BJ (cell line): ENCODE results near the gene TSPAN18. TPM values are rescaled to one million over a fixed set of nuclear protein-coding genes. Genes with fewer than 3 reads are reported as not detected.
A peak's percentile ranks its signal among the peaks of the same experiment; 100 is the strongest.

ENCODE experiments used
- CTCF ChIA-PET: fragments of 350-600 bp; formaldehyde crosslinking; extraction: SDS; loops from one replicate; lab custom pipeline; 2021; ENCODE audit warnings: antibody characterized with exemption, inconsistent platforms; lab: Yijun Ruan, JAX
- POLR2A ChIA-PET: fragments of 300-600 bp; sonication (Branson Sonifier 250); formaldehyde crosslinking; extraction: SDS; loops from one replicate; lab custom pipeline; 2021; ENCODE audit warnings: antibody characterized with exemption; lab: Charles Lee
- DNase-seq: peaks from one replicate; pipeline ENCODE4 v3.0.0-alpha.2; 2011; ENCODE audit warnings: low read depth
- H3K27me3 ChIP-seq: 2 replicates; pipeline ENCODE4 v1.6.0; 2011; ENCODE audit warnings: low read length; ENCODE audit not compliant: control insufficient read depth, insufficient read depth
- H3K36me3 ChIP-seq: 2 replicates; pipeline ENCODE4 v1.5.1; 2011; ENCODE audit warnings: low read length; ENCODE audit not compliant: control insufficient read depth, insufficient read depth
- H3K4me3 ChIP-seq: 2 replicates; pipeline ENCODE4 v1.5.1; 2011; ENCODE audit warnings: low read depth, mild to moderate bottlenecking, control low read depth, low read length
- CTCF ChIP-seq: IDR thresholded peaks from 2 replicates; pipeline ENCODE4 v1.5.1; 2011; ENCODE audit warnings: low read depth, mild to moderate bottlenecking, control low read depth, inconsistent platforms, low read length, moderate library complexity; ENCODE audit not compliant: insufficient read depth
- polyA plus RNA-seq: library from polyadenylated mRNA; depleted of rRNA; stranded (reverse); fragments of >200 nt; gene quantifications from 2 replicates; pipeline ENCODE4 v1.2.3, GENCODE V29; 2011

TSPAN18 gene
- polyA plus RNA-seq, 1 experiment = 0.55 TPM

GRCh38 chr11:44976576-44976975 is 249.8 kb downstream of the TSPAN18 start:
- ChIA-PET CTCF (interaction anchor here (0.6 to 1.5 kb wide), 6 partner anchors 13 to 197 kb away, joined by 3 to 4 read pairs (median 3); no protein-coding TSS in a partner anchor), POLR2A (no interaction called here)
- TF ChIP-seq CTCF = no peak
- Histone ChIP-seq H3K36me3 (no peaks in the 10 kb centered on the region), H3K27me3 (peaks cover 1% of the 10 kb centered on the region; the same call in 1 of the 2 replicates), H3K4me3 (no peak overlapping the region)
- DNase-seq = no peak

- DNase-seq = no peak
- Histone ChIP-seq H3K4me3 (no peak overlapping the region), H3K36me3 (no peaks in the 10 kb centered on the region), H3K27me3 (peaks cover 5% of the 10 kb centered on the region)
- CTCF ChIA-PET = interaction anchor here (0.6 to 1.5 kb wide), 5 partner anchors 13 to 196 kb away, joined by 3 to 4 read pairs (median 3); no protein-coding TSS in a partner anchor
- TF ChIP-seq CTCF = peak; percentile 33; the same call in 1 of the 2 replicates
- POLR2A ChIA-PET = no interaction called here
Measured at GRCh38 chr11:44977493-44977984, 250.8 kb downstream of the TSPAN18 start.

- Histone ChIP-seq H3K27me3 (peaks cover 6% of the 10 kb centered on the region), H3K36me3 (no peaks in the 10 kb centered on the region), H3K4me3 (no peak overlapping the region)
- ChIA-PET POLR2A (no interaction called here), CTCF (interaction anchor here (0.7 to 1.3 kb wide), 5 partner anchors 10 to 51 kb away, joined by 3 to 5 read pairs (median 3); no protein-coding TSS in a partner anchor)
- no peak for TF ChIP-seq CTCF
- DNase-seq = no peak
Measured at GRCh38 chr11:44978274-44978960, 251.7 kb downstream of the TSPAN18 start.

- ChIA-PET POLR2A (no interaction called here), CTCF (interaction anchor here (0.5 to 1.7 kb wide), 8 partner anchors 9 to 132 kb away, joined by 3 to 5 read pairs (median 3); no protein-coding TSS in a partner anchor)
- TF ChIP-seq CTCF = no peak
- DNase-seq = no peak
- Histone ChIP-seq H3K36me3 (no peaks in the 10 kb centered on the region), H3K27me3 (peaks cover 6% of the 10 kb centered on the region), H3K4me3 (no peak overlapping the region)
Measured at GRCh38 chr11:44978961-44979331, 252.2 kb downstream of the TSPAN18 start.
